H9 (cell line): ENCODE results near the gene SRGN. TPM values are rescaled to one million over a fixed set of nuclear protein-coding genes. Genes with fewer than 3 reads are reported as not detected.

Experiments used
- DNase-seq: peaks from one replicate; pipeline ENCODE4 v3.0.0-alpha.2; 2017
- H2AFZ ChIP-seq: one replicate; pipeline ENCODE4 v1.6.1; 2013; ENCODE audit warnings: mild to moderate bottlenecking, low read length, control low read depth, moderate library complexity
- H2AK5ac ChIP-seq: 2 replicates; pipeline ENCODE4 v1.6.1; 2013; ENCODE audit warnings: low read length, control low read depth, mixed read lengths; ENCODE audit not compliant: insufficient read length
- H2BK120ac ChIP-seq: one replicate; pipeline ENCODE4 v1.6.1; 2013; ENCODE audit warnings: low read depth, mild to moderate bottlenecking, low read length, control low read depth, inconsistent platforms; ENCODE audit not compliant: poor library complexity, severe bottlenecking
- H2BK12ac ChIP-seq: 2 replicates; pipeline ENCODE4 v1.6.1; 2013; ENCODE audit warnings: low read length, control low read depth, mixed read lengths, low read depth; ENCODE audit not compliant: insufficient read length
- H2BK15ac ChIP-seq: 2 replicates; pipeline ENCODE4 v1.6.1; 2013; ENCODE audit warnings: low read depth, low read length, control low read depth
- H2BK20ac ChIP-seq: one replicate; pipeline ENCODE4 v1.6.1; 2013; ENCODE audit warnings: low read depth, mild to moderate bottlenecking, low read length, control low read depth, inconsistent platforms; ENCODE audit not compliant: poor library complexity, severe bottlenecking
- H2BK5ac ChIP-seq: 2 replicates; pipeline ENCODE4 v1.6.1; 2013; ENCODE audit warnings: low read length, control low read depth, mixed read lengths; ENCODE audit not compliant: insufficient read length
- H3K14ac ChIP-seq: 2 replicates; pipeline ENCODE4 v1.6.1; 2013; ENCODE audit warnings: low read length, control low read depth; ENCODE audit not compliant: insufficient read depth
- H3K18ac ChIP-seq: 2 replicates; pipeline ENCODE4 v1.6.1; 2013; ENCODE audit warnings: low read depth, mild to moderate bottlenecking, mixed read lengths, low read length, control low read depth; ENCODE audit not compliant: insufficient read length
- H3K23ac ChIP-seq: 2 replicates; pipeline ENCODE4 v1.6.1; 2013; ENCODE audit warnings: low read length, control low read depth, mixed read lengths, low read depth; ENCODE audit not compliant: insufficient read length
- H3K23me2 ChIP-seq: 2 replicates; pipeline ENCODE4 v1.6.1; 2013; ENCODE audit warnings: low read depth, mild to moderate bottlenecking, mixed read lengths, low read length, control low read depth; ENCODE audit not compliant: insufficient read length, poor library complexity, severe bottlenecking
- H3K27ac ChIP-seq: 2 replicates; pipeline ENCODE4 v1.5.1; 2013; ENCODE audit warnings: low read length, control low read depth, mixed read lengths, low read depth; ENCODE audit not compliant: insufficient read length
- H3K27me3 ChIP-seq: 2 replicates; pipeline ENCODE4 v1.6.1; 2013; ENCODE audit warnings: low read length, control low read depth, inconsistent platforms; ENCODE audit not compliant: insufficient read depth
- H3K4ac ChIP-seq: 2 replicates; pipeline ENCODE4 v1.6.1; 2013; ENCODE audit warnings: low read depth, mild to moderate bottlenecking, control low read depth, inconsistent platforms, low read length, moderate library complexity
- H3K4me1 ChIP-seq: 2 replicates; pipeline ENCODE4 v1.6.1; 2013; ENCODE audit warnings: low read length, control low read depth, inconsistent platforms; ENCODE audit not compliant: insufficient read depth
- H3K4me2 ChIP-seq: 2 replicates; pipeline ENCODE4 v1.6.1; 2013; ENCODE audit warnings: low read length, control low read depth, mixed read lengths; ENCODE audit not compliant: insufficient read length, insufficient read depth
- H3K56ac ChIP-seq: 2 replicates; pipeline ENCODE4 v1.6.1; 2013; ENCODE audit warnings: low read depth, mild to moderate bottlenecking, mixed read lengths, low read length, control low read depth; ENCODE audit not compliant: insufficient read length
- H3K79me1 ChIP-seq: 2 replicates; pipeline ENCODE4 v1.6.1; 2013; ENCODE audit warnings: low read depth, mild to moderate bottlenecking, moderate library complexity, low read length, control low read depth, inconsistent platforms; ENCODE audit not compliant: insufficient read depth, poor library complexity, severe bottlenecking
- H3K79me2 ChIP-seq: 2 replicates; pipeline ENCODE4 v1.6.1; 2013; ENCODE audit warnings: low read length, control low read depth, inconsistent platforms; ENCODE audit not compliant: insufficient read depth
- H3K9ac ChIP-seq: 2 replicates; pipeline ENCODE4 v1.6.1; 2013; ENCODE audit warnings: low read length, control low read depth, mixed read lengths; ENCODE audit not compliant: insufficient read length; ENCODE audit errors: extremely low read depth
- H3K9me3 ChIP-seq: one replicate; pipeline ENCODE4 v1.6.1; 2013; ENCODE audit warnings: low read depth, low read length, inconsistent platforms; ENCODE audit not compliant: control insufficient read depth
- H3T11ph ChIP-seq: one replicate; pipeline ENCODE4 v1.6.1; 2013; ENCODE audit warnings: mild to moderate bottlenecking, low read length, control low read depth, inconsistent platforms
- H4K20me1 ChIP-seq: one replicate; pipeline ENCODE4 v1.6.1; 2013; ENCODE audit not compliant: control insufficient read depth, insufficient read length, insufficient read depth
- H4K5ac ChIP-seq: 2 replicates; pipeline ENCODE4 v1.6.1; 2013; ENCODE audit warnings: low read depth, mild to moderate bottlenecking, mixed read lengths, low read length, control low read depth; ENCODE audit not compliant: insufficient read length
- H4K8ac ChIP-seq: replicated peaks from 2 replicates; pipeline ENCODE4 v1.6.1; 2013; ENCODE audit warnings: low read length, control low read depth, mixed read lengths, low read depth; ENCODE audit not compliant: insufficient read length
- H4K91ac ChIP-seq: 2 replicates; pipeline ENCODE4 v1.6.1; 2013; ENCODE audit warnings: low read depth, mild to moderate bottlenecking, moderate library complexity, mixed read lengths, low read length, control low read depth; ENCODE audit not compliant: insufficient read length
- H3K27ac Mint-ChIP-seq, 3 experiments: 2 replicates in 2 of 3; 3 replicates in 1 of 3; pipeline ENCODE4 v1.8.0; 2020 to 2021; ENCODE audit warnings: mixed read lengths in 3 of 3, mild to moderate bottlenecking in 1 of 3, moderate library complexity in 1 of 3
- H3K27me3 Mint-ChIP-seq: 2 replicates; pipeline ENCODE4 v1.8.0; 2021; ENCODE audit warnings: low read depth, mild to moderate bottlenecking, moderate library complexity, mixed read lengths
- H3K36me3 Mint-ChIP-seq, 3 experiments: 2 replicates in 2 of 3; 3 replicates in 1 of 3; pipeline ENCODE4 v1.8.0; 2020 to 2021; ENCODE audit warnings: low read depth in 3 of 3, mixed read lengths in 3 of 3; ENCODE audit not compliant: insufficient read depth in 1 of 3
- H3K4me1 Mint-ChIP-seq, 2 experiments: 2 replicates each; pipeline ENCODE4 v1.8.0; 2020; ENCODE audit warnings: mixed read lengths in 2 of 2
- H3K4me3 Mint-ChIP-seq, 2 experiments: 2 replicates in 1 of 2; 3 replicates in 1 of 2; pipeline ENCODE4 v1.8.0; 2020 to 2021; ENCODE audit warnings: mild to moderate bottlenecking in 2 of 2, mixed read lengths in 2 of 2, moderate library complexity in 1 of 2
- H3K9me3 Mint-ChIP-seq, 2 experiments: 2 replicates in 1 of 2; 3 replicates in 1 of 2; pipeline ENCODE4 v1.8.0; 2020; ENCODE audit warnings: mild to moderate bottlenecking in 2 of 2, mixed read lengths in 2 of 2, moderate library complexity in 1 of 2
- WGBS: extraction: QIAGEN DNeasy Blood & Tissue Kit; methylation state at CpG from one replicate; pipeline ENCODE4 v1.1.7; 2013; ENCODE audit warnings: missing lambda C conversion rate, low lambda C conversion rate, mixed read lengths; ENCODE audit not compliant: insufficient read length; ENCODE audit errors: extremely low coverage; 5-methylcytosine and 5-hydroxymethylcytosine counted together
- total RNA-seq: library from RNA; stranded (reverse); gene quantifications from 2 replicates; pipeline ENCODE4 v1.2.1, GENCODE V29; 2021
- TF ChIP-seq, protein P1 (sequence below): fragments of 200-600 bp; sonication (generic); conservative IDR thresholded peaks from 3 replicates; pipeline ENCODE4 v1.8.0; 2021; ENCODE audit warnings: antibody characterized with exemption, mild to moderate bottlenecking

Gene SRGN
- total RNA-seq, 1 experiment from 2014 or later, result not detected

DNA sequence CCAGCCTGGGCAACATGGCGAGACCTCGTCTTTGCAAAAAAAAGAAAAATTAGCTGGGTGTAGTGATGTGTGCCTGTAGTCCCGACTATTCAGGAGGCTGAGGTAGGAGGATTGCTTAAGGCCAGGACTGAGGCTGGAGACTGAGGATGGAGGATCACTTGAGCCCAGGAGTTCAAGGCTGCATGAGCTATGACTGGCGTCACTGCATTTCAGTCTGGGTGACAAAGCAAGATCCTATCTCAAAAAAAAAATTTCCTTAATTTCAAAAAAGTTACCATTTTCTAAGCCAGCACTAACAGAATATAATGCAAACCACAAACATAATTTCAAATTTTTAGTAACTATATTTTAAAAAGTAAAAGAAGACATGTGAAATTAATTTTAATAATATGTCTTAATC is 13.4 kb upstream of the SRGN start:
- Histone ChIP-seq H2BK5ac (no peak overlapping the region), H3K9ac (no peak overlapping the region), H3K27me3 (no peaks in the 10 kb centered on the region), H4K5ac (no peak overlapping the region), H4K20me1 (no peaks in the 10 kb centered on the region), H3K14ac (no peak overlapping the region), H4K8ac (no peak overlapping the region), H3K18ac (no peak overlapping the region), H3K56ac (no peak overlapping the region), H3K4ac (no peak overlapping the region), H2BK120ac (no peak overlapping the region), H2BK12ac (no peak overlapping the region), H4K91ac (no peak overlapping the region), H2AK5ac (no peak overlapping the region), H3K4me2 (no peak overlapping the region), H3K9me3 (no peaks in the 10 kb centered on the region), H3K4me1 (no peaks in the 10 kb centered on the region), H3K23ac (no peak overlapping the region), H3K79me1 (no peaks in the 10 kb centered on the region), H3K79me2 (no peaks in the 10 kb centered on the region), H2BK15ac (no peak overlapping the region), H3T11ph (no peak overlapping the region), H2BK20ac (no peak overlapping the region), H3K27ac (no peak overlapping the region), H2AFZ (no peak overlapping the region), H3K23me2 (no peaks in the 10 kb centered on the region)
- TF ChIP-seq, protein P1, sequence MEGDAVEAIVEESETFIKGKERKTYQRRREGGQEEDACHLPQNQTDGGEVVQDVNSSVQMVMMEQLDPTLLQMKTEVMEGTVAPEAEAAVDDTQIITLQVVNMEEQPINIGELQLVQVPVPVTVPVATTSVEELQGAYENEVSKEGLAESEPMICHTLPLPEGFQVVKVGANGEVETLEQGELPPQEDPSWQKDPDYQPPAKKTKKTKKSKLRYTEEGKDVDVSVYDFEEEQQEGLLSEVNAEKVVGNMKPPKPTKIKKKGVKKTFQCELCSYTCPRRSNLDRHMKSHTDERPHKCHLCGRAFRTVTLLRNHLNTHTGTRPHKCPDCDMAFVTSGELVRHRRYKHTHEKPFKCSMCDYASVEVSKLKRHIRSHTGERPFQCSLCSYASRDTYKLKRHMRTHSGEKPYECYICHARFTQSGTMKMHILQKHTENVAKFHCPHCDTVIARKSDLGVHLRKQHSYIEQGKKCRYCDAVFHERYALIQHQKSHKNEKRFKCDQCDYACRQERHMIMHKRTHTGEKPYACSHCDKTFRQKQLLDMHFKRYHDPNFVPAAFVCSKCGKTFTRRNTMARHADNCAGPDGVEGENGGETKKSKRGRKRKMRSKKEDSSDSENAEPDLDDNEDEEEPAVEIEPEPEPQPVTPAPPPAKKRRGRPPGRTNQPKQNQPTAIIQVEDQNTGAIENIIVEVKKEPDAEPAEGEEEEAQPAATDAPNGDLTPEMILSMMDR, result no peak
- Mint-ChIP-seq H3K4me3 (no peak overlapping the region), H3K36me3 (no peaks in the 10 kb centered on the region; a peak in 1 of 7 replicates), H3K4me1 (peaks cover 10 to 18% of the 10 kb centered on the region in 2 experiments), H3K27me3 (no peaks in the 10 kb centered on the region; the same call in 1 of the 2 replicates), H3K9me3 (no peaks in the 10 kb centered on the region), H3K27ac (no peak overlapping the region; a peak in 1 of 7 replicates)
- DNase-seq, result no peak
- no CpG with 5 or more reads among the region's 4 CpGs for WGBS
